Prostate gland (tissue), 2 donors: ENCODE results near the gene RPTOR. TPM values are rescaled to one million over a fixed set of nuclear protein-coding genes. Genes with fewer than 3 reads are reported as not detected.
"Not testable (repeated sequence)": the region's sequence is repeated elsewhere in the genome, so short reads cannot be mapped to it uniquely, and the experiment has no call there.

Experiments
- DNase-seq: peaks from one replicate; pipeline ENCODE4 v3.0.0-alpha.2; 2019; ENCODE audit warnings: low spot score
- H3K27ac ChIP-seq, 2 donors: fragments of 200-600 bp; sonication (generic); 2 replicates each; pipeline ENCODE4 v1.5.1; 2017 to 2019
- H3K27me3 ChIP-seq: fragments of 200-600 bp; sonication (generic); replicated peaks from 2 replicates; pipeline ENCODE4 v1.5.1; 2019; ENCODE audit not compliant: insufficient read depth
- H3K36me3 ChIP-seq, 2 donors: fragments of 200-600 bp; sonication (generic); 1 replicate in 1 of 2; 2 replicates in 1 of 2; pipeline versions ENCODE4 v1.5.1 to v1.8.1; 2017 to 2019
- H3K4me1 ChIP-seq: fragments of 200-600 bp; sonication (generic); replicated peaks from 2 replicates; pipeline ENCODE4 v1.5.1; 2019
- H3K4me3 ChIP-seq, 2 donors: fragments of 200-600 bp; sonication (generic); 2 replicates each; pipeline ENCODE4 v1.5.1; 2017 to 2019
- H3K9me3 ChIP-seq: fragments of 200-600 bp; sonication (generic); 2 replicates; pipeline ENCODE4 v1.5.1; 2017
- POLR2A ChIP-seq: fragments of 450-650 bp; IDR thresholded peaks from one replicate; pipeline ENCODE4 v1.6.1; 2016; ENCODE audit warnings: antibody characterized with exemption, mild to moderate bottlenecking
- POLR2AphosphoS5 ChIP-seq: sonication (generic); formaldehyde crosslinking; IDR thresholded peaks from one replicate; pipeline ENCODE4 v1.6.1; 2017; ENCODE audit warnings: antibody characterized with exemption
- WGBS: methylation state at CpG from one replicate; pipeline ENCODE4 v1.1.5; 2018; 5-methylcytosine and 5-hydroxymethylcytosine counted together
- intact Hi-C: fragments of 100-400 bp; cut with DNase I; formaldehyde crosslinking; loops from one replicate; pipeline ENCODE4 v1.14.2; 2022
- total RNA-seq, 2 donors: library from RNA; depleted of rRNA; stranded (reverse); fragments of >200 nt; gene quantifications; one replicate each; pipeline ENCODE4 v1.1.0, GENCODE V29; 2016
- TF ChIP-seq, protein P1 (sequence below), 4 experiments: fragments of 200-600 bp in 2 of 4; fragments of 450-650 bp in 2 of 4; sonication (generic) in 2 of 4; IDR thresholded peaks; 1 replicate in 3 of 4; 2 replicates in 1 of 4; pipeline ENCODE4 v1.5.1; 2016 to 2019; ENCODE audit warnings: antibody characterized with exemption in 4 of 4, mild to moderate bottlenecking in 2 of 4, moderate library complexity in 2 of 4

Gene RPTOR
- total RNA-seq, 2 donors from 2014 or later = 30.3 to 62.5 TPM

DNA sequence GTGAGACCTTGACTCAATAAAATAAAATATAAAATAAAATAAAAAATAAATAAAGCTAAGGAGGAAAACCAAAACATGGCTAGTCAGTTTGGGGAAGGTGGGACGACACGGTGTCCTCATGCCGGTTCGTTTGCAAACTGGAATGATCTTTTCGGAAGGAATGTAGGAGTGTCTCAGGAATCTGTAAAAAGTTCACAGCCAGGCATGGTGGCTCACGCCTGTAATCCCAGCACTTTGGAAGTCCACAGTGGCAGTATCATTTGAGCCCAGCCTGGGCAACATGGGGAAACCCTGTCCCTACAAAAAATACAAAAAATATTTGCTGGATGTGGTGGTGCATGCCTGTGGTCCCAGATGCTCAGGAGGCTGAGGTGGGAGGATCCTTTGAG is 14.7 kb upstream of the RPTOR start:
- Histone ChIP-seq H3K4me3 (no peak overlapping the region), H3K9me3 (no peaks in the 10 kb centered on the region), H3K27ac (peak overlapping the region in 1 of 2 donors; percentile 21), H3K4me1 (no peaks in the 10 kb centered on the region), H3K36me3 (no peaks in the 10 kb centered on the region), H3K27me3 (no peaks in the 10 kb centered on the region)
- WGBS = 29% methylated on average over 6 of the region's 6 CpGs
- intact Hi-C loops = no loop called here
- no peak for DNase-seq
- TF ChIP-seq POLR2AphosphoS5 = no peak
- TF ChIP-seq POLR2A = no peak
- TF ChIP-seq, protein P1, sequence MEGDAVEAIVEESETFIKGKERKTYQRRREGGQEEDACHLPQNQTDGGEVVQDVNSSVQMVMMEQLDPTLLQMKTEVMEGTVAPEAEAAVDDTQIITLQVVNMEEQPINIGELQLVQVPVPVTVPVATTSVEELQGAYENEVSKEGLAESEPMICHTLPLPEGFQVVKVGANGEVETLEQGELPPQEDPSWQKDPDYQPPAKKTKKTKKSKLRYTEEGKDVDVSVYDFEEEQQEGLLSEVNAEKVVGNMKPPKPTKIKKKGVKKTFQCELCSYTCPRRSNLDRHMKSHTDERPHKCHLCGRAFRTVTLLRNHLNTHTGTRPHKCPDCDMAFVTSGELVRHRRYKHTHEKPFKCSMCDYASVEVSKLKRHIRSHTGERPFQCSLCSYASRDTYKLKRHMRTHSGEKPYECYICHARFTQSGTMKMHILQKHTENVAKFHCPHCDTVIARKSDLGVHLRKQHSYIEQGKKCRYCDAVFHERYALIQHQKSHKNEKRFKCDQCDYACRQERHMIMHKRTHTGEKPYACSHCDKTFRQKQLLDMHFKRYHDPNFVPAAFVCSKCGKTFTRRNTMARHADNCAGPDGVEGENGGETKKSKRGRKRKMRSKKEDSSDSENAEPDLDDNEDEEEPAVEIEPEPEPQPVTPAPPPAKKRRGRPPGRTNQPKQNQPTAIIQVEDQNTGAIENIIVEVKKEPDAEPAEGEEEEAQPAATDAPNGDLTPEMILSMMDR (IDR thresholded peaks at IDR 0.05) = no peak

DNA sequence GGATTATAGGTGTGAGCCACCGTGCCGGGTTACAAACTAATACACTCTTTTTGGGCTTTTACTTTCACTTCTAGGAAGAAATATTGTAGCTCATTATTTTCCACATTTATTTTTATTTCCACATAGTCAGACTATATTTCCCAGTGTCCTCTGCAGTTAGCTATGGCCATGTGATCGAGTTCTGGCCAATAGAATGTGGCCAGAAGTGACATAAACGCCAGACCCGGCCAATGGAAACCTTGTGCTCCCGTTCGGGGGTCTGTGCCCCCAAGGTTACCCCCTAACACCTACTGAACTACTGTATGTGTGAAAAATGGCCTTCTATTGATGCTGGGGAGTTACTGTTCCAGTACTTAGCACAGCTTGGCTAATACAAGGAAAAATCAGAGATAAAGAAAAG is 13.2 kb upstream of the RPTOR start:
- Histone ChIP-seq H3K4me1 (no peaks in the 10 kb centered on the region), H3K36me3 (no peaks in the 10 kb centered on the region), H3K9me3 (no peaks in the 10 kb centered on the region), H3K27me3 (no peaks in the 10 kb centered on the region), H3K27ac (no peak overlapping the region), H3K4me3 (no peak overlapping the region)
- 78% methylated on average over 7 of the region's 7 CpGs for WGBS
- intact Hi-C loops = no loop called here
- TF ChIP-seq POLR2A (no peak), POLR2AphosphoS5 (no peak)
- TF ChIP-seq, protein P1 (IDR thresholded peaks at IDR 0.05) = no peak
- no peak for DNase-seq

DNA sequence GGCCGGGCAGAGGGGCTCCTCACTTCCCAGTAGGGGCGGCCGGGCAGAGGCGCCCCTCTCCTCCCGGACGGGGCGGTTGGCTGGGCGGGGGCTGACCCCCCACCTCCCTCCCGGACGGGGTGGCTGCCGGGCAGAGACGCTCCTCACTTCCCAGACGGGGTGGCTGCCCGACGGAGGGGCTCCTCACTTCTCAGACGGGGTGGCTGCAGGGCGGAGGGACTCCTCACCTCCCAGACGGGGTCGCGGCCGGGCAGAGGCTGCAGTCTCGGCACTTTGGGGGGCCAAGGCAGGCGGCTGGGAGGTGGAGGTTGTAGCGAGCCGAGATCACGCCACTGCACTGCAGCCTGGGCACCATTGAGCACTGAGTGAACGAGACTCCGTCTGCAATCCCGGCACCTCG is 7.3 kb upstream of the RPTOR start:
- H3K4me1 ChIP-seq, H3K36me3 ChIP-seq, intact Hi-C loops, H3K9me3 ChIP-seq, DNase-seq, H3K4me3 ChIP-seq, H3K27me3 ChIP-seq, H3K27ac ChIP-seq: not testable (repeated sequence)
- 93% methylated on average over 10 of the region's 30 CpGs for WGBS

DNA sequence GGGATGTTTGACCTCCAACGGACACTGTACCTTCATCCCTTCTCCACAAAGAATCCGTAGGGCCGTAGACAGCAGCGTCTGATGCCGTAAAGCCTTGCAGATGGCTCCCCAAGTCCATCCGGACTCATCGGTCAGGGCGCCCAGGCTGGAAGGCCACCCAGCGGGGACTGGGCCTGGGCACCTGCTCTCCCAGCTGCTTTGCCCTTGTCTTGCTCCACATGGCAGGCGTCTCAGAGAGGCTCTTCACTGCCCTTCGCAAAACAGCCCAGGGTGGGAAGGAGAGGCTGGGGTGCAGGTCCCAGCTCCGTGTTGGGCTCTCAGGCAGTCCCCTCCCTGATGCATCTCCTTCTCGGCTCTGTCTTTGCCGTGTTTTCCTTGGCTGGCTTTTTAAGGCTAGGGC is 6.2 kb upstream of the RPTOR start:
- Histone ChIP-seq H3K27ac (no peak overlapping the region), H3K27me3 (no peaks in the 10 kb centered on the region), H3K36me3 (no peaks in the 10 kb centered on the region), H3K9me3 (no peaks in the 10 kb centered on the region), H3K4me1 (no peaks in the 10 kb centered on the region), H3K4me3 (no peak overlapping the region)
- intact Hi-C loops = no loop called here
- DNase-seq = no peak
- no peak for TF ChIP-seq POLR2A
- 79% methylated on average over 14 of the region's 14 CpGs for WGBS

DNA sequence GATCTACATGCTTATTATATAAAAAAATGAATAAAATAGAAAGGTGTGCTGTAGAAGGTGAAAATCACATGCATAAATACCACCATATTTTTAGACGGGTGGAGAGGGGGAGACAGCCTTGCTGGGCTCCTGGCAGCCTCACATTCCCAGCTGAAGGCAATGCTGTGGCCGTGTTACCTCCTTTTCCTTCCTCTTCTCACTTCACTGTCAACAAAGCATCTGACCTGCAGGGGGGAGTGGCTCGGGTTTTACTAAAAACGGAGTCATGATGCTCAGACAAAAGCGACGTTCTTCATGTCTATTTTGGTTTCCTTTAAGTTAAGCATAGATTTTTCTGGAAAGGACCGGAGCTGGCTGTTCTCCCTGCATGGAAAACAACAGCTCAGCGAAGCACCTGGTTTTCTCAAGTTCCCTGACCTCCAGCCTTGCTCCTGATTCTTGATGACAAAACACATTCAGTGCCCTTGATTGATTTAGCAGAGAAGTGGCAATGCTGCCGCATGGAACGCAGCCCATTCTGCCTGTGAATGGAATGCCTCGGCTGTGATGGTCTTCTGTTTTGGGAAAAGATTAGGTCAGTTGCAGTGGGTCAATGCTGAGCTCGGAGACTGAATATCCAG is 5.5 kb upstream of the RPTOR start:
- intact Hi-C loops = no loop called here
- Histone ChIP-seq H3K36me3 (no peaks in the 10 kb centered on the region), H3K27me3 (no peaks in the 10 kb centered on the region), H3K4me1 (no peaks in the 10 kb centered on the region), H3K27ac (no peak overlapping the region), H3K9me3 (no peaks in the 10 kb centered on the region), H3K4me3 (no peak overlapping the region)
- WGBS = 18% methylated on average over 12 of the region's 12 CpGs
- DNase-seq = no peak
- TF ChIP-seq, protein P1 (IDR thresholded peaks at IDR 0.05) = no peak
- TF ChIP-seq POLR2AphosphoS5 = no peak
- no peak for TF ChIP-seq POLR2A

DNA sequence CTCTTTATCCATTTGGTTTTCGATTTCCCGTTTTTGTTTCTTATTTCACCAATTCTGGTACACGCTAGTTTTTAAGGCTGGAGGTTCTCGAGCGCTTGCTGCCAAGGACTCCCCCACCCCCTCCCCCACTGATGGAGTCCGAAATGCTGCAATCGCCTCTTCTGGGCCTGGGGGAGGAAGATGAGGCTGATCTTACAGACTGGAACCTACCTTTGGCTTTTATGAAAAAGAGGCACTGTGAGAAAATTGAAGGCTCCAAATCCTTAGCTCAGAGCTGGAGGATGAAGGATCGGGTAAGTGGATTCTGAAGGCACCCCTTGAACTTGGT is 825 bp downstream of the RPTOR start:
- H3K27me3 ChIP-seq = no peaks in the 10 kb centered on the region
- DNase-seq = no peak
- H3K4me3 ChIP-seq = peak overlapping the region; percentile 78
- peak overlapping the region in 1 of 2 donors; percentile 66 for H3K27ac ChIP-seq
- H3K9me3 ChIP-seq = no peaks in the 10 kb centered on the region
- H3K36me3 ChIP-seq = no peaks in the 10 kb centered on the region
- H3K4me1 ChIP-seq = peaks cover 6% of the 10 kb centered on the region
- TF ChIP-seq POLR2A (no peak), POLR2AphosphoS5 (no peak)
- TF ChIP-seq, protein P1 (IDR thresholded peaks at IDR 0.05) = no peak
- WGBS = 3% methylated on average over 8 of the region's 8 CpGs
- intact Hi-C loops = loop anchor here (10.0 kb wide), 1 partner anchor 319 kb away; no protein-coding TSS in a partner anchor
